ENCODE data around the gene LHPP. TPM values are rescaled to one million over a fixed set of nuclear protein-coding genes. Genes with fewer than 3 reads are reported as not detected.
"Not testable (repeated sequence)": the region's sequence is repeated elsewhere in the genome, so short reads cannot be mapped to it uniquely, and the experiment has no call there.

LHPP gene
- total RNA-seq, 1 donor from 2014 or later = 2.4 TPM

GRCh38 chr10:124604214-124605000 lies 142.8 kb downstream of the LHPP start:
- DNase-seq (ENCODE audit: low read depth, low spot score) = no peak

- no peak for DNase-seq (ENCODE audit: low read depth, low spot score)
These were observed 143.4 kb downstream of the LHPP start for GRCh38 chr10:124605001-124605370.

GRCh38 chr10:124605481-124605855 lies 143.8 kb downstream of the LHPP start:
- DNase-seq (ENCODE audit: low read depth, low spot score) = no peak

- no peak for DNase-seq (ENCODE audit: low read depth, low spot score)
These were observed 144.5 kb downstream of the LHPP start for GRCh38 chr10:124605856-124606812.

- DNase-seq (ENCODE audit: low read depth, low spot score) = no peak
These were observed 145.2 kb downstream of the LHPP start for GRCh38 chr10:124606822-124607221.

- no peak for DNase-seq (ENCODE audit: low read depth, low spot score)
These were observed 146.1 kb downstream of the LHPP start for GRCh38 chr10:124607693-124608092.

GRCh38 chr10:124608093-124608721 lies 146.6 kb downstream of the LHPP start:
- DNase-seq (ENCODE audit: low read depth, low spot score) = no peak

GRCh38 chr10:124609698-124610097 lies 148.1 kb downstream of the LHPP start:
- no peak for DNase-seq (ENCODE audit: low read depth, low spot score)

GRCh38 chr10:124610186-124610585 lies 148.6 kb downstream of the LHPP start:
- not testable (repeated sequence) for DNase-seq (ENCODE audit: low read depth, low spot score)

GRCh38 chr10:124610851-124611250 lies 149.2 kb downstream of the LHPP start:
- not testable (repeated sequence) for DNase-seq (ENCODE audit: low read depth, low spot score)

- DNase-seq (ENCODE audit: low read depth, low spot score) = no peak
These were observed 150.1 kb downstream of the LHPP start for GRCh38 chr10:124611738-124612137.

- DNase-seq (ENCODE audit: low read depth, low spot score) = no peak
These were observed 151.2 kb downstream of the LHPP start for GRCh38 chr10:124612611-124613498.

- no peak for DNase-seq (ENCODE audit: low read depth, low spot score)
These were observed 152.5 kb downstream of the LHPP start for GRCh38 chr10:124614003-124614659.

GRCh38 chr10:124615259-124615658 lies 153.6 kb downstream of the LHPP start:
- no peak for DNase-seq (ENCODE audit: low read depth, low spot score)

GRCh38 chr10:124616040-124616835 lies 154.6 kb downstream of the LHPP start:
- no peak for DNase-seq (ENCODE audit: low read depth, low spot score)

GRCh38 chr10:124616836-124617130 lies 155.2 kb downstream of the LHPP start:
- DNase-seq (ENCODE audit: low read depth, low spot score) = no peak

GRCh38 chr10:124618470-124619073 lies 156.9 kb downstream of the LHPP start:
- no peak for DNase-seq (ENCODE audit: low read depth, low spot score)

GRCh38 chr10:124619195-124619594 lies 157.6 kb downstream of the LHPP start:
- no peak for DNase-seq (ENCODE audit: low read depth, low spot score)

- no peak for DNase-seq (ENCODE audit: low read depth, low spot score)
These were observed 158.3 kb downstream of the LHPP start for GRCh38 chr10:124619802-124620490.

All from pulmonary artery endothelial cell (primary cell).